GM19193 (cell line): ENCODE measurements around the gene PINLYP.

Source experiments
- POLR2A ChIP-seq: IDR thresholded peaks from 4 replicates; pipeline ENCODE4 v1.6.1; 2011; ENCODE audit not compliant: insufficient read depth, insufficient read length; ENCODE audit errors: extremely low read depth

PINLYP gene

GRCh38 chr19:43541920-43542650 is 33.5 kb upstream of the PINLYP start:
- TF ChIP-seq POLR2A, result no peak

- TF ChIP-seq POLR2A, result no peak
Observed at GRCh38 chr19:43544077-43544476, 31.5 kb upstream of the PINLYP start.

GRCh38 chr19:43545276-43545675 is 30.3 kb upstream of the PINLYP start:
- no peak for TF ChIP-seq POLR2A

DNA sequence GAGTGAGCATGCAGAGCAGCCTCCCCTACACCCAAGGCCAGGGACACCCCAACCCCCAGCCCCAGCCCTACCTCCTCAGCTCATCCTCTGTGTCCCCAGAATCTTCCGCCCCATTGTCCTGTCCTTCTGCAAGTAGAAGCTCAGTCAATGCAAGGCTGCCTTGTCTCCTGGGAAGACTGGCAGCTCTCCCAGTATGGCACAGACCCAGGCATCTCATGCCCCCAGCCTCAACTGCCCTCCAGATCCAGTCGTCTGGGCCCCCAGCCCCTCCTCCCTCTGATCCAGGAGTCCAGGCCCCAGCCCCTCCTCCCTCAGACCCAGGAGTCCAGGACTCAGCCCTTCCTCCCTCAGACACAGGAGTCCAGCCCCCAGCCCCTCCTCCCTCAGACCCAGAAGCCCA is 29.6 kb upstream of the PINLYP start:
- TF ChIP-seq POLR2A, result no peak

DNA sequence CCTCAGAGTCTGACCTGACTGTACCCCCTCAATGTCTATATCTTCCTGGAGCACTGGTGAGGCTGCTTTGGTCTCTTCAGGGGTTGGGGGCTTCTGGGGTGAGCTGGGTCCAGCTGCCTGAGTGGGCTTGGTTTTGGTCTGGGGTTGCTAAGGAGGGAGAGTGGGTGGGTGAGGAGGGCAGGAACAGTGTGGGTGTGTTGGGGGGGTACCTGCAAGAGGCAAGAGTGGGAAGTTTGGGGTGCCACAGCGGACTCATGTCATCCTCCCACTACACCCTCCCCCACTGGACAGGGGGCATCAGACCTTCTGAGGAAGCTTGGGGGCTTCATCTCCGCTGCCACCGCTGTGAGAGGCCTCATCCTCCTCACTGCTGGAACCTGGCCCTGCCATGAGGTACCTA is 29.0 kb upstream of the PINLYP start:
- TF ChIP-seq POLR2A, result no peak

GRCh38 chr19:43548706-43549105 is 26.9 kb upstream of the PINLYP start:
- no peak for TF ChIP-seq POLR2A

DNA sequence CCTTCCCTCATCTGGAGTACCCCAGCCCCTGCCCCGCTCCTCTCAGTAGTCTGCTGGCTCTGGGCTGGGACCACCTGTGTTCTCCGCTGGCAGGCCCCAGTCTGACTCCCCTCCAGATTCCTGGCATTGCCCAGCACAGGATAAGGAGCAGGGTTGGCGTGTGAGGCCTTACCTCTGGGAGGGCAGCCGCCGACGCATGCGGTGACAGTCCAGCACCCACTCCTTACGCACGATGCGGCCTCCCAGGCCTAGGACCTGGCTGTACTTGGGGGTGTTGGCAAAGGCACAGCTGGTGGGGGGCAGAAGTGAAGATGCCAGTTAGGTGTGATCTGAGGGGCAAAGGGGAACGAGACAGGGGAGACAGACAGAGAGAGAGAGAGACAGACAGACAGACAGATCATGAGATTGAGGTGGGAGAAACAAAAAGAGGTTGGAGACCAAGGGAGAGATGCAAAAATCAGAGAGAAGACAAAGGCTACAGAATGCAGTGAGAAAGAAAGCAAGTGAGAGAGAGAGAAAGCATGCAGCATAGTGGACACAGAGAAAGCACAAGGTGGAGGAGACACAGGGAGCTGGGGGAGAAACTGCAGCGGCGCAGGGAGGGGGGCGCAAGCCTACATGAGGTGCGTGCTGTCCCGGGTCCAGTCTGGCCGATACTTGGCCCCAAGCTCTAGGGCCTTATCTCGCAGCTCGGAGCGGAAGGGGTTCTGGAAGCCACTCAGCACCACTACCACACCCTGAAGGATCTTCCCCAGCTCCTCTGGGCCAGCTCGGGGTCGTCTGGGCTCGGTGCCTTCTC is 24.0 kb upstream of the PINLYP start:
- TF ChIP-seq POLR2A, result no peak

- no peak for TF ChIP-seq POLR2A
Observed at GRCh38 chr19:43552198-43552450, 23.5 kb upstream of the PINLYP start.

DNA sequence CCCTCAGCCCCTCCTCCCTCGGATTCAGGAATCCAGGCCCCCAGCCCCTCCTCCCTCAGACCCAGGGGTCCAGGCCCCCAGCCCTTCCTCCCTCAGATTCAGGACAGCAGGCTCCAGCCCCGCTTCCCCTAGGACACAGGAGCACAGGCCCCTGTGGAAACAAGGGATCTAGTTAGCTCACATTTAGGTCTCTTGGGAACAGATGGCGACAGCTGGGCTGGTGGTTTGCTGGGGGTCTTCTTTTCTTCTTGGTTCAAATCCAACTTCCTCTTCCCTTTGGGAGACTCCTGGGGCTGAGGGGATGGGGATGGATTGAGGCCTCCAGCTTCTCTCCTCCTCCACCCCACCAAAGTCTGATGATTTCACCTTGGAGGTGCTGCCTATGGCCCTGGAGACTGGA is 23.0 kb upstream of the PINLYP start:
- TF ChIP-seq POLR2A, result no peak

DNA sequence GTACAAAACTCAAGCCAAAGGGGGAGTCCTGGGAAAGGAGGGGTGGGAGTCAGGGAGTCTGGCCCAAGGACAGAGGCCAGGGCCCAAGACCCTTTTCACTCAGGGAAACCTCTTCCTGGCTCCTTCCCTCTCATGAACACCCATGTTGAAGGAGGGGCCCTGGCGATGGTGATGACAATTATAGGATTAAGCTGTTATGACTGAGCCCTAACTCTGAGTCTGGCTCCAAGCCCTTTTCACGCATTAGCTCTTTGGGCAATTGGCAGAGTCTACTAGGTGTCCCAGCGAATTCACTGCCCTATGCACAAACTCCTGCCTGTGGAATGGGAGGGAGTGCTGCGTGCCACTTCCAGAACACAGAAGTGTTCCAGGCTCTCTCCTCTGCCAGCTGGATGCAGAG is 21.9 kb upstream of the PINLYP start:
- TF ChIP-seq POLR2A, result no peak

GRCh38 chr19:43554317-43554895 is 21.2 kb upstream of the PINLYP start:
- no peak for TF ChIP-seq POLR2A

DNA sequence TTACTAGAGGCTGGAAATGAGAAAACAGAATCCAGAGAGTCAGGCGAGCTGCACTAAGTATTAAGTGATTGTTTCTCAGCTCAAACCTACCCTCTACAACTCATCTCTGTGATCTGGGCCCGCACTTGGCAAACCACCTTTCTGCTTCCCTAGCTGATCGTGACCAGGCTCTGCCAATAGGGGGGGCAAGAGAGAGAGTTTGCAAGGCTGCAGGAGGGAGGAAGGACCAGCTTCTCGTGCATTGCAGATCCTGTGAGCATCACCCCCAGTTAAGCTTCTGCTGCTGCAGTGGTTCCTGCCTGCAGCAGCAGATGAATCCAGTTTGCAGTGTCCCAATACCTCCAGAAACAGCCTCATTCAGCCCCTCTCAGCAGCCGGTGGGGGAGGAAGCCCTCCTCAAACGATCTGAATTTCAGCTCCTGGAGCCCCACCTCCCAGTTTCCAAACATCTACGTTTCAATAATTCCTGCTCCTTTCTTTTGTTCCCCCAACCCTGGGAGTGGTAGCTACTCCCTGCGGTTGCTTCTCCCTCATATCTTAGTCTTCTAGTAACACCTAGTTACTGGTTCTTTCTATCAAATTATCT is 20.3 kb upstream of the PINLYP start:
- no peak for TF ChIP-seq POLR2A

DNA sequence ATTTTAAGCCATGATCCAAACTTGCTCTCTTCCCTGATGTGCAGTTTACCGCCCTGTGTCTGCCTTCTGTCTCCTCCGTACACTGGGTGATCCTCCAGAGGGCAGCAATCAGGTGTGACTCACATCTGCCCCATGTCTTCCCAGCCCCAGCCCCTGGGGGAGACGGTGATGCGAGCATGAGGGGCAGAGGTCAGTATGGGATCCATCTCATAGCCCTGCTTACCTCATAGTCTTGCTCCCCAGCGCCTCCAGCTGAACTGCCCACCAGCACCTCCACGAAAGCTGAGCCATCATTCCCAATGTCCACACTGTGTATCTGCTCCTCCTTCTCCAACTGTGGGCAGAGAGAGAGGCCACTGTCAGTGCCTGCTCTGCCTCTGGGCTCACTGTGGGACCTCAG is 14.9 kb upstream of the PINLYP start:
- no peak for TF ChIP-seq POLR2A

DNA sequence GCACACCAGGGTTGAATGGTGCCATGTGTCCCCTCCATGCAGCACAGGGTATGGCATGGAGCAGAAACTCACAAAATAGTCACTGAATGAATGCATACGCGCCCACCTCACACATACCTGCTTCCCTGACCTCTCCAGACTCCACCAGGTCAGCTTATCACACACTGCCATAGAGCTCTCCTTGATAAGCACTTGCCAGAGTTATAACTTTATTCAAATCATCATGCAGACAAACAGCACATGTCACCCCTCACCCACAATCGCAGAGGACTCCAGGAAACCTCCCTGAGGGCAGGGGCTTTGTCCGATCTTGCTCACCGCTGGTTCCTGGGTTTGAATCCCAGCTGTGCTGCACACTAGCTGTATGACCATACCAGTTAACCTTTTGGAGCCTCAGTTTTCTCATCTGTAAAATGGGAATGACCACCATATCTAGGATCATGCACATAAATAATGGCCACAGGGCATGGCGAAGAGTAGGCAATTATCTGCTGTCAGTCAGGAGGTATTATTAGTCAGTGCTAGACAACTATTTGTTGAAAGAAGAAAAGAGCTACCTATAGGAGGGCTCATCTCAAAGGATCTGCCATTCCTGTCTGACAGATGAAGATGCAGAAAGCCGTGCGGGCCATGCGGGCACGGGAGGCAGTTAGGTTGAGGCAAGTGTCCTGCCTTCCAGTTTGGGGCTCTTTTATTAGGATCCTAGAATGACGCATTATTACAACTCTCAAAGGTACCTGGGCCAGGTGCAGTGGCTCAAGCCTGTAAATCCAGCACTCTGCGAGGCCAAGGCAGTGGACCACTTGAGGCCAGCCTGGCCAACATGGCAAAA is 14.2 kb upstream of the PINLYP start:
- no peak for TF ChIP-seq POLR2A

GRCh38 chr19:43562226-43562697 is 13.3 kb upstream of the PINLYP start:
- no peak for TF ChIP-seq POLR2A

GRCh38 chr19:43562698-43563241 is 12.8 kb upstream of the PINLYP start:
- no peak for TF ChIP-seq POLR2A
